ENCODE data around the gene BORCS5.

BORCS5 gene

DNA sequence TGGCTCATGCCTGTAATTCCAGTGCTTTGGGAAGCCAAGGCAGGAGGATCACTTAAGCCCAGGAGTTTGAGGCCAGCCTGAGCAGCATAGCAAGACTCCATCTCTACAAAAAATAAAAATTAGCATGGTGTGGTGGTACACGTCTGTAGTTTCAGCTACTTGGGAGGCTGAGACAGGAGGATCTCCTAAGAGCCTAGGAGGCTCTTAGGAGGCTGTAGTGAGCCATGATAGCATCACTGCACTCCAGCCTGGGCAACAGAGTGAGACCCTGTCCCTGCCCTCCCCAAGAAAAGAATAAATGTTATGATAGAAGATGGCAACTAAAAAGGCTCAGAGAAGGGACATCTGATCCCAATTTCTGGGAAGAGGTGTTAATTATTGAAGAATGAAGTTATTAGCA lies 3.6 kb upstream of the BORCS5 start:
- no peak for DNase-seq (ENCODE audit: low spot score)

DNA sequence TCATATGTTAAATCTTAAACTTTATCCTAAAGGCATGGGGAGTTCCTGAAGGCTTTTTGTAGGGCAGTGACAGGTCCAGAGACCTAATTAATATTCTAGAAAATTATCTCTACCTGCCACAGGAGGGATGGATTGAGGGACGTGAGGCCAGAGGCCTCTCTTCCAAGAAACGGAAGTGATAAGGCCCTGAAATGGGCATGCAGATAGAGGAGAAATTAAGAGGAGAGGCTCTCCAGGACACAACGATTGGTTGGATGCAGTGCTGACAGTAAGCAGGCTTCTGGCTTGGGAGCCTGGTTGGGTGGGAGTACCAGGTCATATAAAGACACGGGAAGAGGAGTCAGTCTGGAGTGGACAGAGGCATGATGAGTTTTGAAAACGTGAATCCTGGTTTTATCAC lies 3.1 kb upstream of the BORCS5 start:
- no peak for DNase-seq (ENCODE audit: low spot score)

DNA sequence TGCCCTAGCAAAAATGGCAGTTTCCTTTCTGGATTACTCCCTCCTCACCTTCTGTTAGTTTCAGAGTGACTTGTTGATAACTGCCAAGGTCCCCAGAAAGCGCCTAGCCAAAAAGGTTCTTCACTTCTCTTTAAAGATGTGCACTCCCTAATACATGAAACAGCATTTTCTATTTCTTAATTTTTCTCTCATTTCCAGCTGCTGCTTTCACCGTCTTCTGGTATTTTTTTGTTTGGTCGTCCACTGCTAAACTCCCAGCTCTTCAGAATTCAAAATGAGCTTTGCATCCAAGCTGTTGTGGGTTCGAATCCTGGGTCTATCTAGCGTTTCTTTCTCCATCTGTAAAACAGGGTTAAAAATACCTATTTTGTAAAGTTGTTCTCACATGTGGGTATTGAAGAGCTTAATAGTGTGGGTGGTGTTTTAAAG lies 397 bp upstream of the BORCS5 start:
- DNase-seq (ENCODE audit: low spot score) = no peak

DNA sequence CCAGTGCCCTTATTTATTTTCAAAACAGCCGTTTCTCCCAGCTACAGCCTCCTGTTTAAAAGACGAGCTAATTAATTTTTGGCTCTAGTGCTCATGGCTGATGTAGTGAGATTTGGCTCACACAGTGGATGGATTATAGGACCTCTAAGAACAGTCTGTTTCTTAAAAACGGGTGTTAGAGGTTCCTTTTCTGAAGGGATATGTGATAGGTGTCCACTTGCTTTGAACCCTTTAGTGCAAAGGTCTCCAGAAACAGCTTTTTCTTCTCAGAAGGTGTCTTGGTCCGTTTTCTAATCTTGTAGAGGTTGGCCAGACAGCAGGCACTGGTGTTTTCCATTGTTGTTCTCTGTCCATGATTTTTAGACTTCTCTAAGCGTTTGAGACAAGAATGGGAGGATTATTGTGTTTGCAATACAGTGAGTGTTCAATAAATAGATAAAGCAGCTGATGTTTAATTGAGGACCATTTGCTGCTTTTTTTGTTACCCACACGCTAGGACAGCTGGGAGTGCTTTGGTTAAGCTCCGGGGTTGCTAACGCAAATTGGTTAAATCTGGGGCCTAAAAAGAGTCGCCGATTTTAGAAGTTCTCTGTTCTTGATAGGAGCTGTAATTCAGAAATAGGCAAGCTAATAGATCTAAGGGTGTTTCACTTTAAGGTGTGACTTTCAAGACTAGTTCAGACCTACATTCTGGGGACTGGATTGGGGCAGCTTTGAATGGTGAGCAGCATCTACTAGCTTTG lies 1.0 kb downstream of the BORCS5 start:
- no peak for DNase-seq (ENCODE audit: low spot score)

DNA sequence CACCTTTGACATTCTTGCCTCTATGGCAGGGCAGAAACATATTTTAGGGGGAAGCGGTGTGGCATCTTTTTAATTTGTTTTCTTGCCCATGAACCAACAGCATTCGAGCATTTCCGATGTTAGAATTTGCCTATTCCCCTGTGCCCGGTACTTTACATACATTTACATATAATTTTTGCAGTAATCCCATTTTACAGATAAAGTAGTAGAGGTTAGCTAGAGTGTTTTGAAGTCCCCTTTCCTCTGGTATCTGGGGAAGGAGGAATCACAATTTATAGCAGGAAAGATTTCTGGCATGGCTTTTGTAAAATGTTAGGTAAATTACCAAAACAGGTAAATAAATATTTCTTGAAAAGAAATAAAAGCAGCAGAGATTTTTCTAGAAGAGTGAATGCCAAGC lies 1.6 kb downstream of the BORCS5 start:
- no peak for DNase-seq (ENCODE audit: low spot score)

DNA sequence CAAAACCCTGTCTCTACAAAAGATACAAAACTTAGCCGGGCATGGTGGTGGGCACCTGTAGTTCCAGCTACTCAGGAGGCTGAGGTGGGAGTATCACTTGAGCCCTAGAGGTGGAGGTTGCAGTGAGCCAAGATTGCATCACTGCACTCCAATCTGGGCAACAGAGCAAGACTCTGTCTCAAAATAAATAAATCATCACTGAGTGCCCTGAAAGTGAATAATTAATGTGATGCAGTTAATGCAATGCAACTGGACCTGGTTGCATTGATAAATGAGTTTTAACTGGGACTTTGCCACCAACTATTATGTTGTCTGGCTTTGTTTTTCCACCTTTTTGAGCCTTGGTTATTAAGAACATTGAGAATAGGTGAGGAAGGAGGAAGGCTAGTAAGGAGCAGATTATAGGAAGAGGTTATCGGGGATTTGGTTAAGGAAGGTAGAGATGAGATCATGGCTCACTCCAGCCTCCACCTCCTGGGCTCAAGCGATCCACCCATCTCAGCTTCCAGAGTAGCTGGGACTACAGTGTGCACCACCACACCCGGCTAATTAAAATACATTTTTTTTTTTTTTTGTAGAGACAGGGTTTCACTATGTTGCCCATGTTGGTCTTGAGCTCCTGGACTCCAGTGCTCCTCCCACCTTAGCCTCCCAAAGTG lies 8.0 kb downstream of the BORCS5 start:
- no peak for DNase-seq (ENCODE audit: low spot score)

DNA sequence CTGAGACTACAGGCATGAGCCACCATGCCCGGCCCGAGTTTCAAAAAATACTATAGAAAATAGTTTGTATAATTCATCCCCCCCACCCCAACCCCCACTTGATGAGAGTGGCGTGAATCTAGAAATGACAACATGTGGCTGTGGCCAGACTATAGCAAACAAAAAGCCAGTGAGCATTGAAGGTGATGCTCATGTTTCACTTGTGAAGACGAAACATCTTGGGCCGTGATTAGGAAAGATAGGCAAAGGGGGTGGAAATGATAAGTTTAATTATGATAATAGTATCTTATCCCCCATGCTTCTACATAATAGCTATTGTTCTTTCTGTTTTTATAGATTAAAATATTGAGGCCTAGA lies 8.5 kb downstream of the BORCS5 start:
- no peak for DNase-seq (ENCODE audit: low spot score)

DNA sequence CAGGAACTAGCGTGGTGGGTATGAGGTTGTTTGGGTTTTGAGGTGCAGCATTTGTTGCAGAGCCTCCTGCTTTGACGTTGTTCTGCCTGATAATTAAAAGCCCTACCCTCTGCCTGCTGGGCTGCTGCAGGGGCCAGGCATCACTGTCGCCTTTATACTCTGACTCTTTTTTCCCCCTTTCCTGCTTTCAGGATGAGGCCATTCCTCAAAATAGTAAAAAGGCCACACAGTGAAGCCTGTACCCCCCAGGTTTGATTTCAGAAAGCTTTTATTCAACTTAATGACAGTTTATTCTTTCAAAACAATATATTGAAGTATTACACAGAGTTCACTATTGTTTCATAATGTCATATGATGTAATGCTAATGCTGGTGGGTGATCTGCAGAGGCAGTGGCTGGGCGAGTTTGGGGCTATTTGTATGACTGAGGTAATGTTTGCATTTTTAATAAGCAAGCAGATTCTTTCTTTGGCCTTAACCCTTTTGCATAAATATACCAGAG lies 9.1 kb downstream of the BORCS5 start:
- DNase-seq (ENCODE audit: low spot score) = peak; percentile 47

DNA sequence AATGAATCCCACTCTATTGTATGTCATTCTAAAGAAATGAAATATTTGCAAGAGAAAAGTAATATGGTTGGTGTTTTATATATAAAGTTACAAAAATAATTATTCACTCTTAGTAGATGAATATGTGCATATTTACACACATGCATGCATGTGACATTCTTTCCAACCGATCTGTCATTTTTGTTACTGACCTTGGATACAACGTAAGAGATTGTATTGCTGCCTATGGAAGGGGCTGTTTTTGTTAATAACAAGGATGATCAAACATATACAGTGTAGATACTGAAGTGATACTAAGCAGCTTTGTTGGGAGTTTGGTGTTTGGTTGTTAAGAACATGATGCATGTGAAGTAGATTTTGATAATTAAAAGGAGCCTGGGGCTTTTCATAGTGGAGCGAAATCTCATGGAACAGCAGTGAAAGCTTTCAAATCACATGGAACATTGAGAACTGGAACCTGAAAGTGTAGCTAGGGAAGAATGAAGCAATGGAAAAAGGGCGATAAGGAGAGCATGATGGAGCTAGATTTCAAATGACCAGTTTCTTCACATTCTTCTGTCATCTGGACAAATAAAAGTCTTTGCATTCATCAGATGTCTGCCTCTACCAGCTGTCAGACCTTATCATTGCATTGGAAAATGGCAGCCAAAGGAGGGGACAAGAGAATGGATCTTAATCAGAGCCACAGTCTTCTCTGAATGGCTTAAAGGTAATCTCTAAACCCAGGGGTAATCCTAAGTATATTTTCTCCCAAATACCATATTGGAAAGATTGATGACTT lies 10.0 kb downstream of the BORCS5 start:
- no peak for DNase-seq (ENCODE audit: low spot score)

DNA sequence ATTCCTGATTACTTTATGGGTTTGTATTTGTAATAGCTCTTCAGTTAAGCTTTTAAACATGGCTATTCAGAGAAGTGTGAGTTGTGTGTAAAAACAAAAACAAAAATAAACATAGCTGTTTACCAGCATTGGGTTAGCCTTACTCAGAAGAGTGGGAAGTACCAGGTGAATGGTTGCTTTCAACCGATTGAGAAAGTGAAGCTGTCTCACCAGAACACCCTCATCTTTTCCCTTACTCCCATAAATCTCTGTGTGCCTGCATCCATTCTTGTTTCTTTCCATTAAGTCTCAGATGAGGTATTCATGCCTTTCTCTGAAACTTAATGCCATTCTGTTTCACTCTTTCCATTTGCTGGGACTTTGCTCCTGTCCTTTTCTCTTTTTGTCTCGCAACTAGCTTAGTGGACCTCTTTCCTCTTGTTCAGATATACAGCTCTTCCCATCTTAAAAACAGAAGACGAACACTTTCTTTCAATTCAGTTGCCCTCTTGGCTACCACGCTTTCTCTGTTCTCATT lies 10.7 kb downstream of the BORCS5 start:
- DNase-seq (ENCODE audit: low spot score) = no peak

DNA sequence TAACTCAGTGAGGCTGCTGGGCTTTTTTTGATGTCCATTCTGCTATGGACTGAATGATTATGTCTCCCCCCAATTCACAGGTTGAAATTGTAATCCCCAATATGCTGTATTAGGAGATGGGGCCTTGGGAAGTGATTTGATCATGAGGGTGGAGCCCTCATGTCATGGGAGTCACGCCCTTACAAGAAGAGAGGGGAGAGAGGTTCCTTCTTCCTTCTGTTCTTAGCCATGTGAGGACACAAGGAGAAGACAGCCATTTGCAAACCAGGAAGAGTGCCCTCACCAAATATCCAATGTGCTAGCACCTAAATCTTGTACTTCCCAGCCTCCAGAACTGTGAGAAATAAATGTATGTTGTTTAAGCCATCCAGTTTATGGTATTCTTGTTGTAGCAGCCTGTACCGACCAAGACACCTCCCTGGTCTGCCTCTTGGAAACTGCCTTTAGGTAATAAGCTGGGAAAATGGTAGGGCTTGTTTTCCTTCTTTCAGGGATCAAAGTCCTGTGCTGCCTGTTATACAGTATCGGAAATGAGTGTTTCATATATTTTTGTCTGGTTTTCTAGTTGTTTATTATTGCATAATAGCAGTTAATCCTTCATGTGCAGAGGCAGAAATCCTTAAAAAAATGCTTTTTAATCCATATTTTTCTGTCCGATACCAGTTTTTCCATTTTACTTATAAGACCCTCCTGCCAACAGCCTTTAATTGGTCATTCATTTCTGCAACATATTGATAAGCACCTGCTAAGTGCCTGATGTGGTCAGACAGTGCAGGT lies 16.3 kb downstream of the BORCS5 start:
- no peak for DNase-seq (ENCODE audit: low spot score)

DNA sequence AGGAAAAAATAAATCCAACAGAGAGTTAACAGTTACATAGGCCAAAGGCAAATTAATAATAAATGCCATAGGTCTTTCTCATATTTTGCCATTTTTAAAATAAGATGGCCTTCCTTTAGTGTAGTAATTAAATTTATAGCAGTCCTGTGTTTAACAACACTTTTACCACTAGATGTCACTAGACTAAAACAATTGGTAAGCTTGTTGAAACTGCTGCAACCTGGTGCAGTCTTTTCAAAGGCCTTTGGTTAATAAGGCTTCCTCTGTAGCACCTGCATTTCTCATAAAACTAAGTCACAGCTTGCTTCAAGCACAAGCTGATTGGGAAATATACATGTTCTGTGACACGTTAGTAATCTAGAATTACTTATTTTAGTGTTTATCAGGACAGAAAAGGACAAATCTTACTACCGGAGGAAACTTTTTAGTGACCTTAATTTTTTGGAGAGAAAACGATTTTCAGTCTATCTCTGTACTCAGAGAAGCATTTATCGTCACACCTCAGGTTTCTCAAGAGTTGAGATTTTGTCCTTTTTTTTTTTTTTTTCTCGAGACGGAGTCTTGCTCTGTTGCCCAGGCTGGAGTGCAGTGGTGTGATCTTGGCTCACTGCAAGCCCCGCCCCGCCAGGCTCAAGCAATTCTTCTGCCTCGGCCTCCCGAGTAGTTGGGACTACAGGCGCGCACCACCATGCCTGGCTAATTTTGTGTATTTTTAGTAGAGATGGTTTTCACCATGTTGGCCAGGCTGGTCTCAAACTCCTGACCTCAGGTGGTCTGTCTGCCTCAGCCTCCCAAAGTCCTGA lies 20.0 kb downstream of the BORCS5 start:
- DNase-seq (ENCODE audit: low spot score) = peak; percentile 72

DNA sequence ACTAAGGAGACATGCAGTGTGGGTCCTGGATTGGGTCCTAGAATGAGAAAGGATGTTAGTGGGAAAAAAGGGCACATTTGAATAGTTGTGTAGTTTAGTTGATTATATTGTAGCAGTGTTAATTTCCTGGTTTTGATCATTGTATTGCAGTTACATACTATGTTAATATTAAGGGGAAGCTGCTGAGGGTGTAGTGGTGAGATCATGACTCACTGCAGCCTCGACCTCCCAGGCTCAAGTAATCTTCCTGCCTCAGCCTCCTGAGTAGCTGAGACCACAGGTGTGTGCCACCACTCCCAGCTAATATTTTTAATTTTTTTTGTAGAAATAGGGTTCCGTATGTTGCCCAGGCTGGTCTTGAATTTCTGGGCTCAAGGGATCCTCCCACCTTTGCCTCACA lies 21.7 kb downstream of the BORCS5 start:
- DNase-seq (ENCODE audit: low spot score) = no peak

DNA sequence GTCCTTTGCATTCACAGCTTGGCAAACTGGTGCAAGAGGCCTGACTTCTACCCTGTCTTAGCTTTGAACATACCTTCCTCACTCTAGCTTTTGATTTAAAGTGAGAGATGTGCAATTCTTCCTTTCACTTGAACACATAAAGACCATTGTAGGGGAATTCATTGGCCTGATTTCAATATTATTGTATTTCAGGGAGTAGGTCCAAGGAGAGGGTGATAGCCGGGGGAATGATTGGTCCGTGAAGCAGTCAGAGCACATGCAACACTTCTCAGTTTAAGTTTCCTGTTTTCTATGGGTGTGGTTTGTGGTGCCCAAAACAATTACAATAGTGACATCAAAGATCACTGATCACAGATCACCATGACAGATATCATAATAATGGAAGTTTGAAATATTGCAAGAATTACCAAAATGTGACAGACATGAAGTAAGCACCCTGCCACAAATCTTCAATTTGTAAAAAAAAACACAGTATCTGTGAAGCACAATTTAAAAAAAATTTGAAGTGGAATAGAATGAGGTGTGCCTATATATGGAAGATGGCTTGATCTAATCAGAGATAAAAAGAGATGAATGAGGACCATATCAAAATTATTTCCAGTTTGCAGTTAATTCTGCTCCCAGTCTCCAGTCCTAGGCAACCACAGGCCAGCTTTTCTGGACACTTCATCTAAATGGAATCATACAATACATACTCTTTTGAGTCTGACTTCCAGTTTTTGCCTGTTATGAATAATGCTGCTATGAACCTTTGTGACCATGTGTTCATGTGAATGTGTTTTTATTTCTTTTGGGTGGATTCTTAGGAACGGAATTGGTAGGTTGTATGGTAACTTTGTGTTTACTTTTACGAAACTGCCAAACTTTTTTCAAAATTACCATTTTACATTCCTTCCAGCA lies 23.2 kb downstream of the BORCS5 start:
- no peak for DNase-seq (ENCODE audit: low spot score)

DNA sequence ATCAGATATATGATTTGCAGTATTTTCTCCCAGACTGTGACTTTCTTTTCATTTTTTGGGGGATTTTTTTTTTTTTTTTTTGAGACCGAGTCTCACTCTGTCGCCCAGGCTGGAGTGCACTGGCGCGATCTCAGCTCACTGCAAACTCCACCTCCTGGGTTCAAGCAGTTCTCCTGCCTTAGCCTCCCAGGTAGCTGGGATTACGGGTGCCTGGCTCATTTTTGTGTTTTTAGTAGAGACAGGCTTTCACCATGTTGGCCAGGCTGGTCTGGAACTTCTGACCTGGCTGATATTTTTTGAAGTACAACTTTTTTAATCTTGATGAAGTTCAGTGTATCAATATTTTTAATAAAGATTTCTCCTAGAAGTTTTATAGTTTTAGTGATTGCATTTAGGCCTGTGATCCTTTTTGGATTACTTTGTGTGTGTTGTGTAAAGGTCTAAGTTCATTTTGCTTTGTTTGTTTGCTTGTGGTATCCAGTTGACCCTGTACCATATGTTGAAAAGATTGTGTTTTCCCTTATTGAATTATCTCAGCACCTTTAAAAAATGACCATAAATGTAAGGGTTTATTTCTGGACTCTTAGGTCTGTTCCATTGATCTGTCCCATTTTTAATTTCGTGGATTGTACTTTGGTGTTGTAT lies 24.2 kb downstream of the BORCS5 start:
- DNase-seq (ENCODE audit: low spot score) = no peak

DNA sequence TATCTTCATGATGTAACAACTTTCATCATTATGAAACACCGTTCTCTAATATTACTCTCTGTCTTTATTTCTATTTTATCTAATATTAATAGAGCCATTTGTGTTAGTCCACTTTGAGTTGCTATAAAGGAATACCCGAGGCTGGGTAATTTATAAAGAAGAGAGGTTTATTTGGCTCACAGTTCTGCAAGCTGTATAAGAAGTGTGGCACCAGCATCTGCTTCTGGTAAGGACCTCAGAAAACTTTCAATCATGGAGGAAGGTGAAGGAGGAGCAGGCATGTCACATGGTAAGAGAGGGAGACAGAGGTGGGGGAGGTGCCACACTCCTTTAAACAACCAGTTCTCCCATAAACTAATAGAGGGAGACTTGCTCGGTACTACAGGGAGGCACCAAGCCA lies 25.1 kb downstream of the BORCS5 start:
- no peak for DNase-seq (ENCODE audit: low spot score)

DNA sequence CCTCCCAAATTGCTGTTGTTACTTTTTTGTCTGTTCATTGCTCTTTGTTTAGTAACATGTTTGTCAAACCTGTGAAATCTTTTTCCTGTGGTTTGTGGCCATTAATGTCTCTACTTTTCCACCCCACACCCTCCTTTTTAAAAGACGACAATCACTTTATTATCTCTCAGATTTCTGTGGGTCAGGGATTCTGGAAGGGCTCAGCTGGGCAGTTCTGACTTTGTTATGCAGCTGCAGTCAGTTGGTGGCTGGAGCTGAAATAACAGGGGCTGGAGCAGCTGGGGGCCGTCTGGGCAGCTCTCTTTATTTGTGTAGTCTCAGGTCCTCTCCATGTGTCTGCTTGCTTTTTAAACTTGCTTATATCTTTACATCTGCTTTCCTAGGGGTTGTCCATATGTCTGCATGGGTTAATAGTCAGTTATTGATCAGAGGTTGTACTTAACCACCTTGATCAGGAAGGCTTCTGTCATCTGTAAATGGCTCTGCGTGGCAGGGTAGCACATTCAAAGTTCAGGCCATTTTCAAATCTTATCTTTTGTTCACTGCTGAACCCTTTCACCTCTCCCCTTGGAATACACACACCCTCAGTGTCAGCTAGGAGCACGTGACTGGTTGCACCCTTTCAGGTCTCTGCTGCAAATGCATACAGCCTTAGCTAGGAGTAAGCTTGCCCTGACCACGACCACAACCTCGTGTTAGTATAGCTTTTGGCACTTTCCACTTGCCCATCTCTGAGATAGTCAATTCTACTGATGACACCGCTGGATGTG lies 27.9 kb downstream of the BORCS5 start:
- DNase-seq (ENCODE audit: low spot score) = no peak

DNA sequence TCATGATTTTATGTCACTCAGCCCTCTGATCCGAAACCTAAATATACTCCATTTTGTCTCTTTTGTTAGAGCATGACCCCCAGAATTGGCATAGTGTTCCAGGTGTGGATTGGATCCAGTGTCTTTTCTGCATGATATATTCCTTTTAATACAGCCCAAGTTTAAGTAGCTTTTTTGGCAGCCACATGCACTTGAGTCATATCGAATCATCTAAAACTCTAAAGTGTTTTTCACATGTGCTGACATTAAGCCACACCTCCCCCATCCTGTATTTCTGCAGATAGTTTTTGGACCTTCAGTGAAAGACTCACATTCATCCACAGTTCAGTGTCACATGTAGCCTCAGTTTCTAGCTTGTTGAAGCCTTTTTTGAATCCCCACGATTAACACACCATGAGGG lies 30.6 kb downstream of the BORCS5 start:
- no peak for DNase-seq (ENCODE audit: low spot score)

DNA sequence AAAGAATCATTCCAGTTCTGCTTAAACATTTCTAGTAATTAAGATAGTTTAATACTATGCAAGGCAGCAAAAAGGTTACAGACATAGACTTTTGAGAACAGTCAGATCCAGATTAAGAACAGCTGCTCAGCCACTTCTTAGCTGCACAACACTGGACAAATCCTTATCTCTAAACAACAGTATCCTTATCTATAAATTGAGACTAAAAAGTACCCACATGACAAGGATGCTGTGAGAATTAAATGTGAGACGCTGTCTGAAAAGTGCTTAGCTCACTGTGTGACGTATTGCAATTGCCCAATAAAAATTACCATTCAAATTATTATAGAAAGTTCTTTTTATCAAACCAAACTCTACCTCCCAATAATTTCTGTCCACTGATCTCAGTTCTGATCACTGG lies 35.5 kb downstream of the BORCS5 start:
- DNase-seq (ENCODE audit: low spot score) = no peak
